K562 (cell line): ENCODE measurements around the gene LACTB. TPM values are rescaled to one million over a fixed set of nuclear protein-coding genes. Genes with fewer than 3 reads are reported as not detected.
A peak's percentile ranks its signal among the peaks of the same experiment; 100 is the strongest.

Experiments
- ARID3B ChIP-seq: fragments of 250-450 bp; sonication (Bioruptor Pico); IDR thresholded peaks from 2 replicates; pipeline ENCODE4 v1.4.0; 2020; ENCODE audit warnings: borderline replicate concordance
- BRF1 ChIP-seq: IDR thresholded peaks from 3 replicates; pipeline ENCODE4 v1.6.1; 2011; ENCODE audit warnings: borderline replicate concordance, mild to moderate bottlenecking; ENCODE audit not compliant: insufficient read length; ENCODE audit errors: extremely low read depth
- CBFA2T3 ChIP-seq: fragments of 450-650 bp; IDR thresholded peaks from 2 replicates; pipeline ENCODE4 v1.6.1; 2017
- CXXC5 ChIP-seq: fragments of 250-450 bp; sonication (Bioruptor Pico); IDR thresholded peaks from 2 replicates; pipeline ENCODE4 v1.8.0; 2022; ENCODE audit warnings: inconsistent platforms, mild to moderate bottlenecking, moderate library complexity
- EHMT2 ChIP-seq: fragments of 450-650 bp; IDR thresholded peaks from 2 replicates; pipeline ENCODE4 v1.6.1; 2018; ENCODE audit warnings: antibody characterized with exemption
- FOXA3 ChIP-seq, 2 experiments: fragments of 450-650 bp in 1 of 2; sonication (generic) in 1 of 2; formaldehyde crosslinking; IDR thresholded peaks in 1 of 2; conservative IDR thresholded peaks in 1 of 2; 2 replicates each; pipeline versions ENCODE4 v1.4.0 to v1.8.0; 2020 to 2022; ENCODE audit warnings: mild to moderate bottlenecking in 2 of 2, missing genetic modification reagents in 1 of 2
- GTF2E2 ChIP-seq: fragments of 200-800 bp; sonication (Bioruptor generic); IDR thresholded peaks from 2 replicates; pipeline ENCODE4 v1.6.1; 2016; ENCODE audit warnings: missing genetic modification characterization, missing compliant biosample characterization
- HNRNPLL ChIP-seq: fragments of 200-400 bp; formaldehyde crosslinking; IDR thresholded peaks from 2 replicates; pipeline ENCODE4 v1.6.1; 2017; ENCODE audit warnings: low read length, low read depth, mild to moderate bottlenecking; ENCODE audit not compliant: poor library complexity, severe bottlenecking
- MTA3 ChIP-seq: fragments of 450-650 bp; formaldehyde crosslinking; IDR thresholded peaks from 2 replicates; pipeline ENCODE4 v1.6.1; 2017; ENCODE audit warnings: mild to moderate bottlenecking, borderline replicate concordance
- PRPF4 ChIP-seq: fragments of 200-400 bp; formaldehyde crosslinking; IDR thresholded peaks from one replicate; pipeline ENCODE4 v1.6.1; 2017; ENCODE audit warnings: low read length, low read depth, mild to moderate bottlenecking; ENCODE audit not compliant: insufficient read depth, poor library complexity, severe bottlenecking
- RBM17 ChIP-seq: fragments of 200-400 bp; formaldehyde crosslinking; IDR thresholded peaks from 2 replicates; pipeline ENCODE4 v1.6.1; 2017; ENCODE audit warnings: low read depth, mild to moderate bottlenecking, low read length, borderline replicate concordance
- SMARCB1 ChIP-seq: IDR thresholded peaks from 2 replicates; pipeline ENCODE4 v1.6.1; 2011; ENCODE audit warnings: improper control_type of control experiment, low read depth; ENCODE audit not compliant: insufficient read length
- TARDBP ChIP-seq: fragments of 450-650 bp; IDR thresholded peaks from 2 replicates; pipeline ENCODE4 v1.6.1; 2016
- TEAD4 ChIP-seq, 2 experiments: sonication (generic) in 1 of 2; formaldehyde crosslinking in 1 of 2; IDR thresholded peaks; 2 replicates each; pipeline versions ENCODE4 v1.6.1 to v1.8.0; 2012 to 2022; ENCODE audit warnings: borderline replicate concordance in 1 of 2, inconsistent platforms in 1 of 2, low read length in 1 of 2, mild to moderate bottlenecking in 1 of 2, missing genetic modification reagents in 1 of 2
- VEZF1 ChIP-seq: fragments of 200-800 bp; sonication (Bioruptor generic); IDR thresholded peaks from 2 replicates; pipeline ENCODE4 v1.6.1; 2017; ENCODE audit warnings: missing genetic modification characterization, missing compliant biosample characterization
- ZFPM2 ChIP-seq: fragments of 250-450 bp; sonication (Bioruptor Pico); IDR thresholded peaks from 2 replicates; pipeline ENCODE4 v1.5.1; 2022; ENCODE audit warnings: mild to moderate bottlenecking
- ZNF780A ChIP-seq: fragments of 250-450 bp; sonication (Bioruptor Pico); IDR thresholded peaks from 2 replicates; pipeline ENCODE4 v1.5.0; 2021; ENCODE audit warnings: mild to moderate bottlenecking
- polyA plus RNA-seq, 8 experiments: library from polyadenylated mRNA; depleted of rRNA in 4 of 8; stranded (reverse) in 5 of 8; unstranded in 3 of 8; fragments of >200 nt; fragmentation: Nextera tagmentation in 2 of 8; fragmentation: Illumina TruSeq in 1 of 8; extraction: Ambion mirVana in 2 of 8; extraction: Trizol in 1 of 8; gene quantifications; 2 replicates each; pipeline versions ENCODE4 v1.2.1 to v1.2.3, GENCODE V29; 2011 to 2014; ENCODE audit warnings: inconsistent platforms in 1 of 8, missing spikeins in 1 of 8
- total RNA-seq, 7 experiments: library from RNA; depleted of rRNA in 6 of 7; stranded (reverse); fragments of >200 nt in 6 of 7; fragmentation: Illumina TruSeq in 2 of 7; extraction: Trizol in 2 of 7; gene quantifications; 2 replicates each; pipeline versions ENCODE4 v1.2.1 to v1.2.3, GENCODE V29; 2011 to 2021; ENCODE audit warnings: low replicate concordance in 1 of 7
- TF ChIP-seq, protein P1 (sequence below), 2 experiments: fragments of 450-650 bp; conservative IDR thresholded peaks; 2 replicates each; pipeline ENCODE4 v1.6.1; 2017; ENCODE audit warnings: mild to moderate bottlenecking in 2 of 2, moderate library complexity in 2 of 2
- TF ChIP-seq, protein P2 (sequence below): sonication (generic); formaldehyde crosslinking; IDR thresholded peaks from 2 replicates; pipeline ENCODE4 v1.8.1; 2023; ENCODE audit warnings: mild to moderate bottlenecking, missing genetic modification reagents
- TF ChIP-seq, protein P3 (sequence below): fragments of 250-450 bp; sonication (Bioruptor Pico); IDR thresholded peaks from 2 replicates; pipeline ENCODE4 v1.5.0; 2021

Gene LACTB
- total and polyA plus RNA-seq, 9 of the 15 experiments (the other 6 are each of a cell fraction or from before 2014, with no cell fraction given): 3.1 to 15.5 (median 9.8) TPM

DNA sequence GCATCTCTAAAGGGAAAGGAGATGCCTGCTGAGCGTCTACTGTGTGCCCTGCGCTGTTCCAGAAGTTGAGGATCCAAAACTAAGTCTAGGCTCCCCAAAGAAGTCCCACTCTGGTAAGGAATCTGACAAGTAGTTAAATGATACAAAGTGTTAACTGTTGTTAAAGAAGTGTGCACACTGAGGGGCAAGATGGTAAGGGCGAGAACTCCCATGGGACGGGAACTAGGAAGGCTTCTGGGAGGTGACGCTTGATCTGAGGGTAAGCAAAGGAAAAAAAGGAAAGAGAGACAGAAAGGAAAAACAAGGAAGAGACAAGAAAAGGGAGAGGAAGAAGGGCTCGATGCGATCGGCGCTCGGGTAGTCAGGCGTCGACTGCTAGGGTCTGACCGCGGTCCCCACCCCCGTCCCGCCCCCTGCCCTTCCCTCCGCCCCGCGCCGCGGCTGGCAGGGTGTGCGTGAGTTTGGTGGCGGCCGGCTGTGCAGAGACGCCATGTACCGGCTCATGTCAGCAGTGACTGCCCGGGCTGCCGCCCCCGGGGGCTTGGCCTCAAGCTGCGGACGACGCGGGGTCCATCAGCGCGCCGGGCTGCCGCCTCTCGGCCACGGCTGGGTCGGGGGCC is at the start of gene LACTB (continued):
- TF ChIP-seq, protein P1, sequence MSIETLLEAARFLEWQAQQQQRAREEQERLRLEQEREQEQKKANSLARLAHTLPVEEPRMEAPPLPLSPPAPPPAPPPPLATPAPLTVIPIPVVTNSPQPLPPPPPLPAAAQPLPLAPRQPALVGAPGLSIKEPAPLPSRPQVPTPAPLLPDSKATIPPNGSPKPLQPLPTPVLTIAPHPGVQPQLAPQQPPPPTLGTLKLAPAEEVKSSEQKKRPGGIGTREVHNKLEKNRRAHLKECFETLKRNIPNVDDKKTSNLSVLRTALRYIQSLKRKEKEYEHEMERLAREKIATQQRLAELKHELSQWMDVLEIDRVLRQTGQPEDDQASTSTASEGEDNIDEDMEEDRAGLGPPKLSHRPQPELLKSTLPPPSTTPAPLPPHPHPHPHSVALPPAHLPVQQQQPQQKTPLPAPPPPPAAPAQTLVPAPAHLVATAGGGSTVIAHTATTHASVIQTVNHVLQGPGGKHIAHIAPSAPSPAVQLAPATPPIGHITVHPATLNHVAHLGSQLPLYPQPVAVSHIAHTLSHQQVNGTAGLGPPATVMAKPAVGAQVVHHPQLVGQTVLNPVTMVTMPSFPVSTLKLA (conservative IDR thresholded peaks at IDR 0.05): peak in 1 of 2 experiments; percentile 49; a peak in 1 of 4 replicates
- TF ChIP-seq HNRNPLL: no peak
- no peak for TF ChIP-seq MTA3
- no peak for TF ChIP-seq ZNF780A (CRISPR knock-in tag)
- TF ChIP-seq TEAD4 (IDR thresholded peaks at IDR 0.05; ENCODE audit: low read length): no peak
- TF ChIP-seq TEAD4 (CRISPR knock-in tag; IDR thresholded peaks at IDR 0.05; ENCODE audit: borderline replicate concordance): no peak
- no peak for TF ChIP-seq PRPF4
- TF ChIP-seq RBM17: no peak
- no peak for TF ChIP-seq CBFA2T3
- TF ChIP-seq ARID3B (CRISPR knock-in tag): no peak
- TF ChIP-seq GTF2E2 (tag): no peak
- no peak for TF ChIP-seq ZFPM2
- peak; percentile 85 for TF ChIP-seq EHMT2
- TF ChIP-seq CXXC5 (CRISPR knock-in tag): 0 out of 2 replicates have a peak, but pooled peaks have one; percentile 43
- TF ChIP-seq FOXA3 (CRISPR knock-in tag; conservative IDR thresholded peaks at IDR 0.05 in 1 of 2, IDR thresholded peaks at IDR 0.05 in 1 of 2): no peak
- TF ChIP-seq TARDBP: no peak
- TF ChIP-seq, protein P2, sequence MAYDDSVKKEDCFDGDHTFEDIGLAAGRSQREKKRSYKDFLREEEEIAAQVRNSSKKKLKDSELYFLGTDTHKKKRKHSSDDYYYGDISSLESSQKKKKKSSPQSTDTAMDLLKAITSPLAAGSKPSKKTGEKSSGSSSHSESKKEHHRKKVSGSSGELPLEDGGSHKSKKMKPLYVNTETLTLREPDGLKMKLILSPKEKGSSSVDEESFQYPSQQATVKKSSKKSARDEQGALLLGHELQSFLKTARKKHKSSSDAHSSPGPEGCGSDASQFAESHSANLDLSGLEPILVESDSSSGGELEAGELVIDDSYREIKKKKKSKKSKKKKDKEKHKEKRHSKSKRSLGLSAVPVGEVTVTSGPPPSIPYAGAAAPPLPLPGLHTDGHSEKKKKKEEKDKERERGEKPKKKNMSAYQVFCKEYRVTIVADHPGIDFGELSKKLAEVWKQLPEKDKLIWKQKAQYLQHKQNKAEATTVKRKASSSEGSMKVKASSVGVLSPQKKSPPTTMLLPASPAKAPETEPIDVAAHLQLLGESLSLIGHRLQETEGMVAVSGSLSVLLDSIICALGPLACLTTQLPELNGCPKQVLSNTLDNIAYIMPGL (CRISPR knock-in tag): no peak
- no peak for TF ChIP-seq BRF1
- no peak for TF ChIP-seq SMARCB1
- TF ChIP-seq, protein P3, sequence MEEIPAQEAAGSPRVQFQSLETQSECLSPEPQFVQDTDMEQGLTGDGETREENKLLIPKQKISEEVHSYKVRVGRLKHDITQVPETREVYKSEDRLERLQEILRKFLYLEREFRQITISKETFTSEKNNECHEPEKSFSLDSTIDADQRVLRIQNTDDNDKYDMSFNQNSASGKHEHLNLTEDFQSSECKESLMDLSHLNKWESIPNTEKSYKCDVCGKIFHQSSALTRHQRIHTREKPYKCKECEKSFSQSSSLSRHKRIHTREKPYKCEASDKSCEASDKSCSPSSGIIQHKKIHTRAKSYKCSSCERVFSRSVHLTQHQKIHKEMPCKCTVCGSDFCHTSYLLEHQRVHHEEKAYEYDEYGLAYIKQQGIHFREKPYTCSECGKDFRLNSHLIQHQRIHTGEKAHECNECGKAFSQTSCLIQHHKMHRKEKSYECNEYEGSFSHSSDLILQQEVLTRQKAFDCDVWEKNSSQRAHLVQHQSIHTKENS (CRISPR knock-in tag): no peak
- peak; percentile 59 for TF ChIP-seq VEZF1 (CRISPR knock-in tag)
